ENCODE data around the gene UBAP2L. TPM values are rescaled to one million over a fixed set of nuclear protein-coding genes. Genes with fewer than 3 reads are reported as not detected.

UBAP2L gene
- total RNA-seq, 1 experiment from 2014 or later = 265 TPM

- Histone ChIP-seq H3K4me2 (ENCODE audit: insufficient read depth, insufficient read length, low read length) (no peak overlapping the region), H2BK12ac (ENCODE audit: insufficient read length, low read depth, low read length) (no peak overlapping the region), H3K9ac (ENCODE audit: extremely low read depth, insufficient read length, low read length) (no peak overlapping the region), H4K8ac (replicated peaks; ENCODE audit: insufficient read length, low read depth, low read length) (no peak overlapping the region), H2BK15ac (ENCODE audit: low read depth, low read length) (no peak overlapping the region), H3K18ac (ENCODE audit: insufficient read length, low read depth, low read length) (no peak overlapping the region), H3K14ac (ENCODE audit: insufficient read depth, low read length) (no peak overlapping the region), H3K9me3 (ENCODE audit: control insufficient read depth, low read depth, low read length) (no peaks in the 10 kb centered on the region), H3K4ac (ENCODE audit: low read depth, low read length) (no peak overlapping the region), H3K27ac (ENCODE audit: insufficient read length, low read depth, low read length) (no peak overlapping the region), H3T11ph (ENCODE audit: low read length) (no peak overlapping the region), H3K79me2 (ENCODE audit: insufficient read depth, low read length) (peaks cover 43% of the 10 kb centered on the region), H2BK120ac (ENCODE audit: low read depth, low read length, poor library complexity, severe bottlenecking) (no peak overlapping the region), H2BK20ac (ENCODE audit: low read depth, low read length, poor library complexity, severe bottlenecking) (no peak overlapping the region), H4K91ac (ENCODE audit: insufficient read length, low read depth, low read length) (no peak overlapping the region), H3K79me1 (ENCODE audit: insufficient read depth, low read depth, low read length, poor library complexity, severe bottlenecking) (peaks cover 9% of the 10 kb centered on the region), H3K27me3 (ENCODE audit: insufficient read depth, low read length) (no peaks in the 10 kb centered on the region), H3K56ac (ENCODE audit: insufficient read length, low read depth, low read length) (no peak overlapping the region), H3K23me2 (ENCODE audit: insufficient read length, low read depth, low read length, poor library complexity, severe bottlenecking) (no peaks in the 10 kb centered on the region), H4K5ac (ENCODE audit: insufficient read length, low read depth, low read length) (no peak overlapping the region), H3K23ac (ENCODE audit: insufficient read length, low read depth, low read length) (no peak overlapping the region), H2BK5ac (ENCODE audit: insufficient read length, low read length) (no peak overlapping the region), H2AK5ac (ENCODE audit: insufficient read length, low read length) (no peak overlapping the region), H2AFZ (ENCODE audit: low read length) (no peak overlapping the region), H4K20me1 (ENCODE audit: control insufficient read depth, insufficient read depth, insufficient read length) (no peaks in the 10 kb centered on the region), H3K4me1 (ENCODE audit: insufficient read depth, low read length) (peaks cover 3% of the 10 kb centered on the region; the same call in 1 of the 2 replicates)
- H3K36me3 Mint-ChIP-seq (ENCODE audit: insufficient read depth in 1 of 3, low read depth in 3 of 3) = peaks cover 60 to 81% (median 73%) of the 10 kb centered on the region in 3 experiments; a peak in 6 of 7 replicates
- no peak for TF ChIP-seq CTCF (conservative IDR thresholded peaks at IDR 0.05)
- H3K4me1 Mint-ChIP-seq = peaks cover 23 to 26% of the 10 kb centered on the region in 2 experiments
- no peak for DNase-seq
- H3K27me3 Mint-ChIP-seq (ENCODE audit: low read depth) = no peaks in the 10 kb centered on the region
- no peaks in the 10 kb centered on the region for H3K9me3 Mint-ChIP-seq
- H3K27ac Mint-ChIP-seq = no peak overlapping the region
- no CpG with 5 or more reads among the region's 4 CpGs for whole genome bisulfite sequencing (ENCODE audit: extremely low coverage, insufficient read length, low lambda C conversion rate)
- H3K4me3 Mint-ChIP-seq = no peak overlapping the region
These were observed 46.1 kb upstream of the UBAP2L start for GRCh38 chr1:154174654-154175053.

Data from H9 (cell line).